Measurements from ENCODE around the gene SLC39A13.

Gene SLC39A13

DNA sequence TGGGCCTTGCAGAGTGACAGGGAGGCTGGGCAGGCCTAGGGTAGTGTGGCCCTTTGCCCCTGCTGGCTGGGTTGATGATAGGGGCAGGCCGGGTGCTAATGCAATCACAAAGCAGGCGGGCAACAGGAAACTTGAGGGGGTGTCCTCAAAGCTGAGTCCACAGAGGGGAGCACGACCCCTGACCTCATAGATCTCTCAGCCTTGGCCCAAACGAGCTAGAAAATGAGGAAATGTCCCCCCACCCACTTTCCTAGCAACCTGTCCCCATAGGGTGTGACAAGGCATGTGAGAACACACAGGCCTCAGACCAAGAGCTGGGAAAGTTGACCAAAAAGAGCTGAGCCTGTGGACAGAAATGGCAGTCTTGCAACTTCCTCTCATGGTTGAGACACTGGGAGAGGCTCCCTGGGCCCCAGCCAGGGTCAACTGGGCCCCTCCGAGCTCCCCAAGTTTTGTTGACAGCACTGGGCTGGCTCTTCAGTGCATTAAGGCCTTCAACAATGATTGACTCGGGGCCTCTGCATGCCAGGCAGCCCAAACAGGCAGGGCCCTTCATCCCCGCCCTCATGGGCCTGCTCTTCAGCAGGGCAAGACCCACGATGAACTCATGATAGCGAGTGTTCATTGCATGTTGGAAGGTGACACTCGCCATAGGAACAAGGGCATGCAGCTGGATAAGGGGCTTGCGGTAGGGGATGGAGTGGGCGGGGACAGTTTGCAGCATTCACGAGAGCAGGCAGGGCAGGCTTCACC lies 20.3 kb upstream of the SLC39A13 start:
- FAIRE-seq, result no peak

DNA sequence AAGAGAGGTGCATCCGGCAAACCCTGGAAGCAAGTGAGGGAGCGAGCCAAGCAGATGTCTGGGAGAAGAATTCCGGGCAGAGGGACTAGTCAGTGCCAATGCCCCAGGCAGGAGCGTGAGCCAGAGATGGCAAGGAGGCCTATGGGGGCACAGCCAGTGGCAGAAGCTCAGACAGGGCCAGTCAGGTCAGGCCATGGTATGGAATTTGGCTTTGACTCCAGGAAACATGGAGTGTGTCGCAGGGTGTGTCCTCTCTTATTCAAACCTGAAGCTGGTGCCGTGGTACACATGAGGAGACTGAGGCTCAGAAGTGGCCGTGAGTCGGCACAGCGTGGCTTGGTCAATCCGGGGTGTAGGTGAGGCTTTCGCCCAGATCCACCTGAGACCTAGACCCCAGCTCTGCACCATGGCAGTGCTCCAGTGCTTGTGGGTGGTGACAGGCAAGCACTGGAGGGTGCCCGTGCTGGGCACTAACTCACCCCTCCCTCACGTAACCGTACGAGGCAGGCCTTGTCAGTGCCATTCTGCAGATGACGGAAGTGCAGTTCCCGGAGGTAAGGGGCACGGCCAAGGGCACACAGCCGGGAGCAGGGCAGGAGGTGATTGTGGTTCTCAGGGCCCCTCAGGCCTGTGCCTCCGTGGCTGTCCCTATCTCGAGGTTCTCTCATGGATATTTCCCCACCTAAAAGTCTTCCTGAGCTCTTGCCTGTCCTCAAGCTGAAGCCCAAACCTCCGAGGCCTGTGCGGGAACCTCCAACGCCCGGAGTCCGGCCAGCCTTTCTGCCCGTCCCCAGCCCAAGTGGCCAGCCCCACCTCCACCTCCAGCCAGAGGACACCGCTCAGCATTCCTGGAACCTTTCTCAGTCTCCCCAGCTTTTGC lies 19.5 kb upstream of the SLC39A13 start:
- FAIRE-seq, result no peak

DNA sequence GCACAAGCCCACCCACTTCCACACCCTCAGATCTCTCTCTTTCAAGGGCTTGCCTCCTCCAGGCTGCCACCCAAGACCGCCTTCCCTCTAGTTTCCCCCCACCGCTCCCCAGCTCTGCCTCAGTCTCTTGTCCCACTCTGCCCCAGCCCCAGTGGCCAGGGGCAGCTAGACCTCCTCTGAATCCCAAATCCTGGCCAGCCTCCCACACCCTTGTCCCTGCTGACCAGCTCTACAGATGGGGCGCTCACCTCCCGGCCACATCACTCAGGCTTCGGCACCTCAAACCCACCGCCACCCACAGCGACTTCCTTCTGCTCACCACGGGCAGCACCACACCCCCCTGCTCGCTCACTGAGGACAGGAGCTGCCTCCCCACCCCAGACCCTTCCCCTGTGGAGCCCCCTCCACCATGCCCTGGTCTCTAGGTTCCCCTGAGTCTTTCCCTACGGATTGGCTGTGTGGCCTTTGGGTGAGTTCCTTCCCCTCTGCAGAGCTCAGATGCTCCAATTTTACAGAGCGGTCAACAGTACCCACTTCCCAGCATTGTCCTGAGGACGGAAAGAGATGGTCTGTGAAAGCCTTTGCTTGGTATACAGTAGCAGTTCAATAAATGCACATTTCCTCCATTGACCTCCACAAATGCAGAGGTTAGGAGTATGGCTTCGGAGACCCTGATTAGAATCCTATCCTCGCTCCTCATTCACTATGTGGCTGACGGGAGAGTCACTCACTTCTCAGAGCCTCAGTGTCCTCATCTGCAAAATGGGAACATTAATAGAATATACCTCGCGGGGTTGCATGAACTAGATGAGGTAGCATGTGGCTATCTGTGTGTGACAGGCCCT lies 18.6 kb upstream of the SLC39A13 start:
- FAIRE-seq, result no peak

DNA sequence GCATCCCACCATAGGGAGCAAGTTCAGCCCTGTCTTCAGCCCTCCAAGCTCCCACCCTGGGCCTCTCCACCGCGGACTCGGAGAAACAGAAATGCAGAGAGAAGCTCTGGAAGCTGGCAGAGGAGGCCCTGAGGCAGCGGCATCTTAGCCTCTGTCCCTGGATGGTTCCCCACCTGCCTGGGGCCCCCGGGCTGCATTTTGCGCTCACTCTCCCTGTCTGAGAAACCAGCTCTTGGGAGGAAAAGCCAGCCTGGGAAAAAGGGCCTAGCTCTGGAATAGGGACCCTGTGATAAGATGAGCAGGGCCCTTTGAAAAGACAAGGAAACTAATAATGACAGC lies 18.0 kb upstream of the SLC39A13 start:
- no peak for FAIRE-seq

GRCh38 chr11:47391077-47391583 lies 17.3 kb upstream of the SLC39A13 start:
- FAIRE-seq, result no peak

DNA sequence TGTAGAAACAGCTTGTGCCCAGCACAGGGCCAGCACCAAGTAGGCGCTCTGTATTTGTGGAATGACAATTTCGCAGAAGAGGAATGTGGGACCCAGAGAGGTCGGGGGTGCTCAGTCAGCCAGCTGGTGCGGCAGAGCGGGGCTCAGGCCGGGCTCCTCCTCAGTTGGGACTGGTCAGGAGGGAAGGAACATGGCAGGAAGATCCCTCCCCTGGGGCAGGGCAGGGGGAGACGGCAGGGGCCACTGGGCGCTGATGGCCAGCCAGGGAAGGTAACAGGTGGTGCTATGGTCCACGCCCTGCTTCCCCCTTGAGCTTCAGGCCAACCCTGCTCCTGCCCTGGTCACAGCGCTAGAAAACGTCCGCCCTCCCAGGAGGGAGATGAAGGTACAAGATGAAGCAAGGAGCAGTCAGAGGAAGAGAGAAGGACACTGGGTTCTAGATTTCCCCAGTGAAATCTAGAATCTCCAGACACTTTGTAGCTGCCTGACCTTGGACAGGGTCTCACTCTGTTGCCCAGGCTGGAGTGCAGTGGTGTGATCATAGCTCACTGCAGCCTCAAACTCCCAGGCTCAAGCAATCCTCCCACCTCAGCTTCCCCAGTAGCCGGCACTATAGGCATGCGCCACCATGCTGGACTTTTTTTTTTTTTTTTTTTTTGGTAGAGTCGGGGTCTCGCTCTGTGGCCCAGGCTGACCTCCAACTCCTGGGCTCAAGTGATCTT lies 16.5 kb upstream of the SLC39A13 start:
- FAIRE-seq, result no peak

GRCh38 chr11:47392546-47393162 lies 15.7 kb upstream of the SLC39A13 start:
- FAIRE-seq, result no peak

DNA sequence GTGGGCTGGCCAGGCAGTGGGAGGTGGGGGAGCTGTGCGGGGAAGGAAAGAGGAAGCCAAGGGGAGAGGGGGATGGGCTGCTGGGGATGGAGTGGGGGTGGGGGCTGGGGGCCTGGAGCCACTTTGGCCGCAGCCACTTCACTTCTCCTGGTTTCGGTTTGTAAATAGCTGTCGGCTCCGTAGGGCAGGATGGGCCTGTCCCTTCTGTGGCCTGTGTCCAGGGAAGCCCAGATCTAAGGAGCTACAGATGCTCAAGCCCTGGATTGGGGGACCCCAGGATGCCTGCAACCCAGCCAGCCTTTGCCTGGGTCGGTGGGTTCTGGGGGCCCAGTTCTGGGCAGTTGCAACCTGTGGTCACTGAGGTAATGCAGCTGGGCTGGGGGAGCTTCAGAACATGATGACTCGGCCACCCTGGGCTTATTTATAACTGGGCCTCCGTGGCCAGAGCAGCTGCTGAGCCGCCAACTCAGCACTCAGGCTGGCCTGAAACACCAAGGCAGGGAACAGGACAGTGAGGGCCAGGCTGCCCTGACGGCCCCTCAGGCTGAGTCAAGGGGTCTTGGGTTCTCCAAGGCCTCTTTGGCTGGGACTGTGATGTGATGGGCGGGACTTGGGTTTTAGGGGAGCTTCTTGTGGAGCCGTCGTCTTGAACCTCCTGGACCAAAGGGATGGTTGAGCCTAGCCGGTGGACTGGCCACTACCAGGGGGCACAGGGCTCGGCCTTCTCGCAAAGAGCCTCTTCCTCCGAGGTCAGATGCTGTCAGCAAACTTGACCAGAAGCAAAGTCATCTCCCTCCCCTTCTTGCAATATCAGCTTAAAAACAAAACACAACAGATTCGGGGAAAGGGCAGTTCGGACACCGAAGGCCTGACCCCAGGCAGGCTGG lies 15.0 kb upstream of the SLC39A13 start:
- no peak for FAIRE-seq

GRCh38 chr11:47394050-47394321 lies 14.4 kb upstream of the SLC39A13 start:
- no peak for FAIRE-seq

DNA sequence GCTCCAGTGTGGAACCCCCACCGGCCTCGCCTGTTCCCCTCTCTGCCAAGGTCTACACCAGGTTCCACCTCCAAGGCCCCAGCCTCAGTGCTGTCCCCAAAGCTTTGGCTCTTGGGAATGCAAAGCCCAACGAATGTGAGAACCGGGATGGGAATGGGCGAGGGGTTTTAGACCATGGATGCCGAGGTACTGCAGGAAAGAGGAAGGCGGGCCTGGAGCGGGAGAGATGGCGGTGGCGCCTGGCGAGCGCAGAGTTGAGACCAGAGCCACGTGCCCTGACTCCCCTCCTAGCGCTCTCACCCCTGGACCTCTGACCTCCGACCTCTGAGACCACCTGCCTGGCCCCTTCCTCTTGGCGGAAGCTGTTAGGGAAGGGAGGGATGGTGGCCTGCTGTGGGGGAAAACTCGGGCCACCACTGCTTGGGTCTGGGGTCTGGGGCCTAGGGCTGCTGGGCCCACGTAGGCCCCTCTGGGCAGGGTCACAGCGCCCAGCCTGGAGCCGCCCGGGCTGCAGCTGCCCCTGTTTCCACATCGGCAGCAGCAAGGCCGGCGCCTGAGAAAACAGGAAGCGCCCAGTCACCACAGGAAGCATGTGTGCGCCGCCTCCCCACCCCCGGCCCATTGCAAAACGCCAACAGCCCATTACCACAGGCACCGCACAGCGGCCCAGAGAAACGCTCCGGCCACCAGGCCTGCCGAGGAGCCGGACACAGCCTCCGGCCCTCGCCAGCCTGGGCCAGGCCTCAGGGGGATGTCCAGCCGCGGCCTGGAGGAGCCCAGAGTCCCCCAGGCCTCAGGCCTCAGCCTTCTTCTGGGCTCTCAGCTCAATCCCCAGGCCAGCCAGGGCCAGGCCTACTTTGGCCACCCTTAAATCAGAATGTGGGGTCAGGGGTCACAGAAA lies 13.8 kb upstream of the SLC39A13 start:
- no peak for FAIRE-seq

DNA sequence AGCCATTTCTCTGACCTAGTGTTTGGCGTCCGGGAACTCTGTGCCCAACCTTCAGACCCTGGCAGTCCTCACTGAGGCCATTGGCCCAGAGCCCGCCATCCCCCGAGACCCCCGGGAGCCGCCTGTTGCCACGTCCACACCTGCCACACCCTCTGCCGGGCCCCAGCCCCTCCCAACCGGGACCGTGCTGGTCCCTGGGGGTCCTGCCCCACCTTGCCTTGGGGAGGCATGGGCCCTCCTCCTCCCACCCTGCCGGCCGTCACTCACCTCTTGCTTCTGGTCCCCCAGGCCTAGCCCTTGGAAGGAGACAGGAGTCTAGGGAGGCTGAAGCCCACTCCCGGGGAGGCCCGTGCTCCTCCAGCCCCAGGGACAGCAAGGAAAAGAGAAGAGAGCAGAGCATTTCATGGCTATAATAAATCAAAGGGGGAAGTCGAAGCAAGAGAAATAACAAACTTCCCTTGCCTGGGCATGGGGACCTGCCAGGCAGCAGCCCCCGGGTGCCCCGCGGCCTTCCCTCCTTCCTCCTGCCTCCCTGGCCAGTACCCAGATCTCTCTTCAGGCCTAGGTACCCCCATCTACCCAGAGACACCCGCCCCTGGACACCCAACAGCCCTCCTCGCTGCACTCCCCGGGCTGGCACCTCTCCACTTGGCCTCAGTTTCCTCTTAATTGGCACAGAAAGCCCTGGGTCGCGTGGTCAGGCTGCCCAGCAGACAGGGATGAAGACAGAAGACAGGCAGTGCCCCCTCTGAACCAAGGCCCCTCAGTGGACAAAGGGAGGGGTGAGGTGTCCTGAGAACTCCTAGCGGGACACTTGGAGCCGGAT lies 13.0 kb upstream of the SLC39A13 start:
- no peak for FAIRE-seq

GRCh38 chr11:47396049-47396320 lies 12.4 kb upstream of the SLC39A13 start:
- no peak for FAIRE-seq

DNA sequence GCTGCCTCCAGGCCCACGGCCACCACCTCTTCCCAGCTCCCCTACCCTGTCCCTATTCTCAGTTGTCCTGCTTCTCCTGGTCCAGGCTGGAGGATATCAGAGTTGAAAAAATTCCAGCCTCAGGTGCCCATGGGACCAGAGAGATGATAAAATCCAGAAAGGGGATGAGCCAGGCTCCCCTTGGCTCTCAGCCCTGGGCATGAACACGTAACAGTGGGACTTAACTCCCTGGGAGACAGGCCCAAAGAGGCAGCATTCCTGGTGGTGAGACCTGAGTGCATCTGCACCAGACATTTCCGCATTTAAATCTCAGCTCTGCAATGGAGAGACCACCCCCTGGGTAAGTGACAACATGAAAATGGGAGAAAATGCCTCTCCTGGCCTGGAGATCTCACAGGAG lies 10.4 kb upstream of the SLC39A13 start:
- FAIRE-seq, result no peak

GRCh38 chr11:47398551-47398950 lies 9.8 kb upstream of the SLC39A13 start:
- no peak for FAIRE-seq

GRCh38 chr11:47399860-47400767 lies 8.3 kb upstream of the SLC39A13 start:
- no peak for FAIRE-seq

DNA sequence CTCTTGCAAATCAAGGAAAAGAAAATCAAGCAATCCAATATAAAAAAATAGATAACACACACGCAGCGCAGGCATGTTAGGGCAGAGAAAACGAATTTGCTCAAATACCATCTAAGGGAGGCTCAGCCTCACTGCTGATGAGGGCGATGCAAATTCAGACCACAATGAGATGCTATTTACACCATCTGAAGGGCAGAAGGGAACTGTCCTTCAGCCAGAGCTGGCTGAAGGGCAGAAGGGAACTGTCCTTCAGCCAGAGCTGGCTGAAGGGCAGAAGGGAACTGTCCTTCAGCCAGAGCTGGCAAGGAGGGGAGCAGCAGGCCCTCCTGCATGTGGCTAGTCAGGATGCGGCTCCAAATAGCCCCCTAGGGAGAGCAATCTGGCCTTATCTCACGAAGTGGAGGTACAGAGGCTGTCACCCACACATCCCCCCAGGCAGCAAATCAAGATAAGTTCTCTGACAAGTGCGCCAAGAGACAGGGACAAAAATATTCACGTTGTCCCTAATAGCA lies 7.6 kb upstream of the SLC39A13 start:
- FAIRE-seq, result no peak

DNA sequence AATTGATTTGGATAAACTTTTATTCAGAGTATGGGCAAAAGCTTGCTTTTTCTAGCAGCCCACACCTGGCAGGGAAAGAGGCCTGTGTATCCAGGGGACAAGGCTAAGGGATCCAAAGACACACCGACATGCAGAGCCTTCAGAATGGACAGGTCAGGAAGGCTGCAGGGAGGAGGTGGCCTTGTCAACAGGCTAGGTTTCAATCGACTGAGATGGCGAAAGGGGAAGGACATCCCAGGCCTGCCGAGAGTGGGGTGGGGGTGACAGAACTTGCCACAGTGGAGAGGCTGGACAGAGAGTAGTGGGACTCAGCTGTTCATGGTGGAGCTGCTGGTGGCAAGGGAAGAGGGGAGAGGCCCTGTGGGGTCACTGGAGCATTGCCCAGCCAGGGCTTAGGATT lies 5.3 kb upstream of the SLC39A13 start:
- FAIRE-seq, result no peak

DNA sequence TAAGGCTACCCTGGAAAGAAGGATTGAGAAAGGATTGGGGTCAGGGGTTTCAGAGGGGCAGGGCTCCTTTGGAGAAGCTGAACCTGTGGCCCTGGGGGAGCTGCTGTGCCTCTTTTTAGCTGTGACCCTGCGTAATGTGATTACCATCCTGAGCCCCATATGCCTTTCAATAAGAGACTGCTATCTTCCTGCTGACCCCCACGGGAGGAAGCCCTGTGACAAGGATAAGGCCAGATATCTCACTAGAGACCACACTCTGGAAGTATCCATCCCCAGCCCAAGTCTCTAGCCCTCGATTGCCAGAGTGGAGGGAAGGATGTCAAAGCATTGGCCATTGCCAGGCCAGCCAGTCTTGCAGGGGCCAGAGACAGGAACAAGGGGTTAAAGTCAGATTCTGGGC lies 4.8 kb upstream of the SLC39A13 start:
- FAIRE-seq, result no peak

Data from islet of Langerhans (tissue), 1 donor.